Gastrocnemius medialis (tissue), 4 donors: ENCODE results near the gene CYTH2. TPM values are rescaled to one million over a fixed set of nuclear protein-coding genes. Genes with fewer than 3 reads are reported as not detected.

Experiments
- ATAC-seq, 2 donors: fragments of 150-250 bp; one replicate each; pipeline ENCODE4 v1.9.1; 2016
- DNase-seq, 2 donors: peaks; one replicate each; pipeline ENCODE4 v3.0.0-alpha.2; 2019
- H3K27ac ChIP-seq, 4 donors: fragments of 200-600 bp; sonication (generic); 1 replicate in 1 of 4; 2 replicates in 3 of 4; pipeline ENCODE4 v1.5.1; 2016 to 2018; ENCODE audit warnings: mild to moderate bottlenecking in 2 of 4, moderate library complexity in 1 of 4
- H3K27me3 ChIP-seq, 3 donors: fragments of 200-600 bp; sonication (generic) in 2 of 3; 1 replicate in 1 of 3; 2 replicates in 2 of 3; pipeline versions ENCODE4 v1.5.1 to v1.6.0; 2016 to 2019; ENCODE audit warnings: mild to moderate bottlenecking in 1 of 3, moderate library complexity in 1 of 3
- H3K36me3 ChIP-seq, 2 donors: fragments of 200-600 bp; sonication (generic) in 1 of 2; one replicate each; pipeline ENCODE4 v1.5.1; 2017 to 2018
- H3K4me1 ChIP-seq, 2 donors: fragments of 200-600 bp; sonication (generic) in 1 of 2; one replicate each; pipeline ENCODE4 v1.5.1; 2016 to 2017; ENCODE audit warnings: mild to moderate bottlenecking in 2 of 2
- H3K4me3 ChIP-seq, 4 donors: fragments of 200-600 bp; sonication (generic) in 3 of 4; 1 replicate in 1 of 4; 2 replicates in 3 of 4; pipeline ENCODE4 v1.5.1; 2016 to 2019; ENCODE audit warnings: mild to moderate bottlenecking in 2 of 4
- H3K9me3 ChIP-seq, 3 donors: fragments of 200-600 bp; sonication (generic) in 2 of 3; 1 replicate in 1 of 3; 2 replicates in 2 of 3; pipeline ENCODE4 v1.5.1; 2016 to 2019
- CTCF ChIP-seq, 5 experiments: fragments of 450-650 bp in 3 of 5; fragments of 200-600 bp in 2 of 5; sonication (generic) in 2 of 5; IDR thresholded peaks in 4 of 5; conservative IDR thresholded peaks in 1 of 5; 1 replicate in 4 of 5; 2 replicates in 1 of 5; pipeline ENCODE4 v1.5.1; 2016 to 2019; ENCODE audit warnings: antibody characterized with exemption in 5 of 5, mild to moderate bottlenecking in 3 of 5, moderate library complexity in 3 of 5
- POLR2A ChIP-seq, 2 donors: fragments of 450-650 bp; IDR thresholded peaks; one replicate each; pipeline ENCODE4 v1.6.1; 2017; ENCODE audit warnings: antibody characterized with exemption in 2 of 2, mild to moderate bottlenecking in 2 of 2, moderate library complexity in 2 of 2
- in situ Hi-C, 4 donors: fragments of 200-750 bp; cut with MboI; loops; one replicate each; pipeline versions ENCODE4 v1.15.0 to v1.8.0; 2017; ENCODE audit warnings: low sequenced_read_pairs in 4 of 4
- intact Hi-C: fragments of 100-400 bp; cut with DNase I; formaldehyde crosslinking; loops from one replicate; pipeline ENCODE4 v1.15.1; 2023; ENCODE audit warnings: low total_unique reads
- total RNA-seq, 4 donors: library from RNA; depleted of rRNA; stranded (reverse); fragments of >200 nt; gene quantifications; one replicate each; pipeline versions ENCODE4 v1.1.0 to v1.2.3, GENCODE V29; 2016

Gene CYTH2
- total RNA-seq, 4 donors from 2014 or later: 24.3 to 35.2 (median 26.9) TPM

- no peaks in the 10 kb centered on the region for H3K9me3 ChIP-seq
- peaks cover 14 to 18% of the 10 kb centered on the region in 2 donors for H3K4me1 ChIP-seq
- in situ Hi-C loops (no loop called here), intact Hi-C loops (loop anchor here (1.0 to 10.0 kb wide), 5 partner anchors 24 to 1126 kb away; partner anchors contain the start of genes GRWD1, KDELR1, PRR12 and TMEM143)
- H3K27ac ChIP-seq: peak overlapping the region; percentile 89 to 95 (median 94)
- no peaks in the 10 kb centered on the region for H3K27me3 ChIP-seq
- DNase-seq (peak; percentile 100), ATAC-seq (peak; percentile 95)
- peaks cover 0 to 36% of the 10 kb centered on the region in 2 donors for H3K36me3 ChIP-seq
- TF ChIP-seq POLR2A (IDR thresholded peaks at IDR 0.05) (no peak), CTCF (IDR thresholded peaks at IDR 0.05 in 4 of 5, conservative IDR thresholded peaks at IDR 0.05 in 1 of 5) (no peak)
- peak overlapping the region; percentile 76 to 99 (median 90) for H3K4me3 ChIP-seq
Measured at GRCh38 chr19:48468772-48469288, 339 bp upstream of the CYTH2 start.

- DNase-seq (no peak), ATAC-seq (no peak)
- Histone ChIP-seq H3K4me3 (peak overlapping the region; percentile 76 to 99 (median 90)), H3K4me1 (peaks cover 14 to 18% of the 10 kb centered on the region in 2 donors), H3K27ac (peak overlapping the region; percentile 89 to 95 (median 94)), H3K9me3 (no peaks in the 10 kb centered on the region), H3K36me3 (peaks cover 0 to 49% of the 10 kb centered on the region in 2 donors), H3K27me3 (no peaks in the 10 kb centered on the region)
- TF ChIP-seq CTCF (IDR thresholded peaks at IDR 0.05 in 4 of 5, conservative IDR thresholded peaks at IDR 0.05 in 1 of 5) (no peak), POLR2A (IDR thresholded peaks at IDR 0.05) (no peak)
- in situ Hi-C loops: no loop called here
- intact Hi-C loops: loop anchor here (1.0 to 10.0 kb wide), 5 partner anchors 23 to 1125 kb away; partner anchors contain the start of genes GRWD1, KDELR1, PRR12 and TMEM143
Measured at GRCh38 chr19:48469934-48470680, 938 bp downstream of the CYTH2 start.

GRCh38 chr19:48470856-48471255 lies 1.7 kb downstream of the CYTH2 start:
- Histone ChIP-seq H3K36me3 (peaks cover 0 to 56% of the 10 kb centered on the region in 2 donors), H3K4me1 (peaks cover 14 to 18% of the 10 kb centered on the region in 2 donors), H3K4me3 (peak overlapping the region in 1 of 4 donors; percentile 96), H3K9me3 (no peaks in the 10 kb centered on the region), H3K27ac (no peak overlapping the region), H3K27me3 (no peaks in the 10 kb centered on the region)
- in situ Hi-C loops: no loop called here
- ATAC-seq: no peak
- TF ChIP-seq POLR2A (IDR thresholded peaks at IDR 0.05) (no peak), CTCF (IDR thresholded peaks at IDR 0.05 in 4 of 5, conservative IDR thresholded peaks at IDR 0.05 in 1 of 5) (no peak)
- DNase-seq: no peak
- intact Hi-C loops: no loop called here

GRCh38 chr19:48471836-48472235 lies 2.7 kb downstream of the CYTH2 start:
- no peak for ATAC-seq
- TF ChIP-seq POLR2A (IDR thresholded peaks at IDR 0.05): no peak
- TF ChIP-seq CTCF (IDR thresholded peaks at IDR 0.05 in 4 of 5, conservative IDR thresholded peaks at IDR 0.05 in 1 of 5): no peak
- Histone ChIP-seq H3K4me3 (no peak overlapping the region), H3K4me1 (peaks cover 14 to 18% of the 10 kb centered on the region in 2 donors), H3K27ac (no peak overlapping the region), H3K9me3 (no peaks in the 10 kb centered on the region), H3K36me3 (peaks cover 0 to 63% of the 10 kb centered on the region in 2 donors), H3K27me3 (no peaks in the 10 kb centered on the region)
- in situ Hi-C loops: no loop called here
- intact Hi-C loops: no loop called here
- DNase-seq: no peak
